NCI-H2196 treated with DMSO at 0.1 percent for 48 hours (cell line): Measurements from ENCODE around the gene WWC1.

Source experiments
- DNase-seq: peaks from one replicate; lab custom pipeline; 2025; ENCODE audit not compliant: unreplicated experiment; lab: John Stamatoyannopoulos, UW

WWC1 gene

GRCh38 chr5:168291342-168291963 is at the start of gene WWC1:
TSS of gene WWC1 (plus strand) at chr5:168291645. CDS start at chr5:168292153, 508 bp downstream.
- peak; percentile 83 for DNase-seq

DNA sequence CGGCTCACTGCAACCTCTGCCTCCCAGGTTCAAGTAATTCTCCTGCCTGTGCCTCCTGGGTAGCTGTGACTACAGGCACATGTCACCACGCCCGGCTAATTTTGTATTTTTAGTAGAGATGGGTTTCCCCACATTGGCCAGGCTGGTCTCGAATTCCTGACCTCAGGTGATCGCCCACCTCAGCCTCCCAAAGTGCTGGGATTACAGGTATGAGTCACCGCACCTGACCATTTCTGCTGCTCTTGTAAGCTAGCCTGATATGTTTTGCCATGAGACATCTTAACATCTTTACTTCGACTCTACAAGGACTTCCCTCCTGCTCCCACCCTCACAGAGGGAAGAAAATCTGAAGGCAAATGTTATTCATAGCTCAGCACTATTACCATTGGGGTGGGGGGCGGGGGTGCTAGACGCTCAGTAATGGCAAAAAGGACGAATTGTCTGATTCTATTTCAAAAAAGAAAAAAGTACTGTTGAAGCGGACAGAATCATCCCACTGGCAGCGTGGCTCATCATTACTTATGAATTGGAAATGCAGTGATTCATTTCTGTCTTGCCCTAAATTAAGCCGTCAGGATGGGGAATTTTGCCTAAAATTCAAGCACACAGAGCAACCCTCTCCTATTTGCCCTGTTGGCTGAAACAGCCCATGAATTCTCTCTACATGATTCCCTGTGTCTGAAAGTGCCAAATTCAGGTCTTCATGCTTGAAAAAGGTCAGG is 46.4 kb upstream of the WWC1 start:
- DNase-seq = no peak

GRCh38 chr5:168249923-168250322 is 41.5 kb upstream of the WWC1 start:
- DNase-seq = no peak

DNA sequence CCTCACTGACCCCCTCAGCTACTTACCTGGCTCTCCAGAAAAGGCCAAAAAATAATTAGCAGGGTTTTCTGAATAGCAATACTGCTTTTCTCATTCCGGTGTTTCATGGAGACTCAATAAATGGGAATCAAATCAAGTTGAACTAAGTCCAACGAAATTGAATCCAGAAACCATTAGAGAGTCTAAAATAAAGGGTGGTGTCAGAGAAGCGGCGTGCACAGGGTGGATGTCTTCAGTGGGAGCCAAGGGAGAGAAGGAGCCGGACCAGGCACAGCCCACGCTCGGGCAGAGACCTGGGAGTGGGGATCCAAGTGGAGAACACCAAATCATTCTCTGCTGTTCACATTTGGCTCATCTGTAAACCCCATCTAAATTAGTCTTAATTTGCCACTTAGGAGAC is 40.2 kb upstream of the WWC1 start:
- no peak for DNase-seq

- DNase-seq = no peak
These were observed 37.3 kb upstream of the WWC1 start for GRCh38 chr5:168254013-168254693.

- DNase-seq = no peak
These were observed 30.9 kb upstream of the WWC1 start for GRCh38 chr5:168260353-168261226.

DNA sequence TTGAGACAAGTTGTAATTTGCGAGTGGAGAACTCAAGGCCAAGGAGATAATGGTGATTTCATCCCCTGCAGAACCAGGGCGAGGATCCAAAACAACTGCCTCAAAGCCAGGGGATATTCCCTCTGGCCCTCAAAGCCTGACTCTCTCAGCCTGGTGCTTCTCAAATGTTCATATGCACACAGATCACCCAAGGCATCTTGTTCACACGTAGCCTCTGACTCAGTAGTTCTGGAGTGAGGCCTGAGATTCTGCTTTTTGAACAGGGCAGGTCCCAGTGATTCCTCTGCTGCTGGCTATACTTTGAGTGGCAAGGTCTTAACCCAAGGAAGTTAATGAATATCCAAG is 30.2 kb upstream of the WWC1 start:
- no peak for DNase-seq

DNA sequence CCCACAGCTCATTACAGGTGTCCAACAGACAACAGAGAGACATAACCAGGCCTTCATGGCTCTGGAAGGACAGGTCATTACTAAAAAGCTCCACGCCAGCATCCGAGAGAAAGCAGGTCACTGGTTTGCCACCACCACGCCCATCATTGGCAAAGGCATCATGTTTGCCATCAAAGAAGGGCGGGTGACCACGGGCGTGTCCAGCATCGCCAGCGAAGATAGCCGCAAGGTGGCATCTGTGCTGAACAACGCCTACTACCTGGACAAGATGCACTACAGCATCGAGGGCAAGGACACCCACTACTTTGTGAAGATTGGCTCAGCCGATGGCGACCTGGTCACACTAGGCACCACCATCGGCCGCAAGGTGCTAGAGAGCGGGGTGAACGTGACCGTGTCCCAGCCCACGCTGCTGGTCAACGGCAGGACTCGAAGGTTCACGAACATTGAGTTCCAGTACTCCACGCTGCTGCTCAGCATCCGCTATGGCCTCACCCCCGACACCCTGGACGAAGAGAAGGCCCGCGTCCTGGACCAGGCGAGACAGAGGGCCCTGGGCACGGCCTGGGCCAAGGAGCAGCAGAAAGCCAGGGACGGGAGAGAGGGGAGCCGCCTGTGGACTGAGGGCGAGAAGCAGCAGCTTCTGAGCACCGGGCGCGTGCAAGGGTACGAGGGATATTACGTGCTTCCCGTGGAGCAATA is 29.3 kb upstream of the WWC1 start:
- DNase-seq = no peak

- no peak for DNase-seq
These were observed 28.3 kb upstream of the WWC1 start for GRCh38 chr5:168263121-168263520.

- DNase-seq = no peak
These were observed 25.4 kb upstream of the WWC1 start for GRCh38 chr5:168266016-168266415.

DNA sequence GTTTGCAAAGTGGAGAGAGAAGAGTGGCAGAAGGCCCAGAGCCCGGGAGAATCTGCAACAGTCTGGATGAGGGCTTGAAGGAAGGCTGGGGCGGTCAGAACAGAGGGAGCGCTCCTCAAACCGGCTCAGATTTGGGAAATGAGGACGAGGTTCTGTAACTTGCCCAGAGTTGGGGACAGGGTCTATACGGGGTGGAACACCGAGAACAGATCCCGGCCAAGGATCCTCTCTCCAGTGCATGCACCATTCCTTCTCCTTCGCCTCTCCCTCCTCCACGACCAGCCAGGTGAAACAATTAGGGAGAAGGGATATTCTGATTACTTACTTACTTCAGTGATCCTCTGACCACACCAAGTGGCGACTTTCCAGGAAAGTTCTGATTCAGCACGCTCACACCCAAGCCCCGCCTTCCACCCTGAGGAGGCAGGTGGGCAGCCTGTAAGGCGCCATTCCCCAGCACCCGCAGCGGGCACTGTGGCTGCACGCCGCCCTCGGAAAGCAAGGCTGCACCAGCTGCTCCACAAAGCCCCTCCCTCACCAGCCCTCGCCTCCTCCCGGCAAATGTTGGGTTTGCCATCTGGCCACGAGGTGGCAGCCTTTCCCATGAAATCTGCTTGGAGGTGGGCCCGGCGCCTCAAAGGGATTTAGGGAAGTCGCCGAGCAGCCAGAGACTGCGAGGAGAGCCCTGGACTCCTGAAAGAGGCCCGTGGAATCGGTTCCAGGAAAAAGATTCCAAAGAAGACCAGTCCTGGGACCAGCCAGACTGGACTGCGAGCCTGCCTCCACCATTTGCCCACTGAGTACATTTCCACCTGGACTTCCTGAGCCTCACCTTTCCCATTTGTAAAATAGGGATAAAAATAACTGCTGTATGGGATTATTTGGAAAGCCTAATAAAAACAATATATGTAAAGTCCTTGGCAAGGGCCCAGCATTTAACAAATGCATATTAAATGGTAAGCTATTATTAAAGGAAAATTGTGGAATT is 22.2 kb upstream of the WWC1 start:
- peak; percentile 89 for DNase-seq

DNA sequence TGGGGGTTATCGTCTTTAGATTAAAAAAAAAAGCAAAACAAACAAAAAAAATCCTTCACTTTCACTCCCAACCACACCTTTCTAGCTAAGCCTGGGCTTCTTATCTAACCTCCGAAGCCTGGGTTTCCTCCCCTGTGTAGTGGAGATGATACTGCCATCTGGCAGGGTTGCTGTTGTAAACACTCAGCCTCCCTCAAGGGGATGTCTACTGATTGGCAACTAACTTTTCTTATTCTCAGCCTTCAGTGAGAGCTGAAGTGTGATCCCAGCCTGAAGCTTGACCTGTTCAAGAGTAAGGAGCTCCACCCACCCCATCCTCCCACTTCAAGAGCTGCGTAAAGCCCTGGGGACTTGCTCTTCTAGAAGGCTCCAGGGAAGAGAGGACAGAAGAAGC is 21.5 kb upstream of the WWC1 start:
- DNase-seq = no peak

GRCh38 chr5:168270476-168270875 is 21.0 kb upstream of the WWC1 start:
- no peak for DNase-seq

DNA sequence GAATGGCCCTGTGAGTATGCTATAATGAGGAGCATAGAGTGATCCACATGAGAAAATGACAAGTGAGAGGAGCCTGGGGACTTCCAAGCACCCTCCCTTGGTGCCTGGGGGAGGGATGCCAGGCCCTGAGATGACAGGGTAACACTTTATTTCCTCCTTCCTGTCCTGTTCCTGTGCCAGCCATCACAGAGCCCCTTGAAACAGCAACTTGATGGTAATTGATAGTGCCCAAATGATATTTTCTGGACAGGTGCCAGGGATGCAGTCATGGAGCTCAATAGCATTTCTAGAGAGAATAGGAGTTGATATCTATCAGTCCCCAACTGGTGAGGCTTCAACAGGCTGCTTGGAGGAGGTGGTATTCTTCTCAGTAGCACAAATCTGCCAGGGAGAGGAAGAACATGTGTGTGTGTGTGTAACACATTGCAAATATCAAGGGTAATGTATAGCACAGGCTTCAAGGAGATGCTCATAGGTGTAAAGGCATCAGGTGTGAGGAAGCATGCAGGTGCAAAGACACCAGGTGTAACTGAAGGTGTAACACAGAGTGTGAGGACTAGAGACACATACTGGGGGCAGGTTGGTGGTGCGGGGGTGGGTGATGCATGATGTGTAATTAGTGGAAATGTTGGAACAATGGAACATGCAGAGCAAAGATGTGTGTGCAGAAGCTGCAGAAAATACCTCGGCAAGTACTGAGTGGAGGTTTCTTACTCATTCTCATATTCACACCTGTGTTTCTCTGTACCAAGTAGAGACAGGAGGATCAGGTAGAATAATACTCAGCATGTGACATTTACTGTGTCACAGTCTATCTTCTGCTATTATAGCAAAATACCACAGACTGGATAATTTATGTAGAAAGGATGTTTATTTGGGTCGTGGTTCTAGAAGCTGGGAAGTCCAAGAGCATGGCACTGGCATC is 18.1 kb upstream of the WWC1 start:
- no peak for DNase-seq

DNA sequence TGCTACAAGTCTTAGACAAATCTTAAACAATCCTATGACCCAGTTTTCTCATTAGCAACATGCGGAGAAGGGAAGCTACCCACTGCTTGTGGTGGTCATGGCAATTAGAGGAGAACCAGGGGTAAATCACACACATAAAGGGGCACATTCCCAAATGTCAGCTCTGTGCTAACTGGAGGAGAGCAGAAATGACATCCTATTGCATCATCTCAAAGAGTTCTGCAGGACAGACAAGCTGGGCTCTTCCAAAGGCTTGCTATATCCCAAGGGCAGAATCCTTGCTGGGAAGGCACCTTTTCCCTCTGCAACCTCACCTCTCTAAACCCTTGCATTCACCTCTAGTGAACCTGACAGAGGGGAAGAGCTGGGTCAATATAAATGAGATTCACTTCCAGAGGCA is 17.0 kb upstream of the WWC1 start:
- DNase-seq = no peak

DNA sequence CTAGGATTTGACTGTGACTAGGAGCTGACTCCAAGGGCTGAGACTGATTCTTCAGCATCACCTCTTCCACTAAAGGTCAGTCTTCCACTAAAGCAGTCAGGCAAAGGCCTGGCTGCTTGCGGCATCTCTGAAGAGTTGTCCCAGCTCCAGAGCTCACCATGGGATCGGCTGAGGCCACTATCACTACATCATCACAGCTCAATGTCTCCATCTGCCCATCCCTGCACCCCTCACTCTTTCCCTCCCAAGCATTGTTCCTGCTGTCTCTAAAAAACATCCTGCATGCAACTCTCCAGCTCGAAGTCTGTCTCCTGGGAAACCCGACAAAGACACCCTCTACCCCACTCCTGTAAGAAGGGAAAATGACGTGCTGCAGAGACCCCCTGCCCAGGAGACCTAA is 15.5 kb upstream of the WWC1 start:
- DNase-seq = no peak

DNA sequence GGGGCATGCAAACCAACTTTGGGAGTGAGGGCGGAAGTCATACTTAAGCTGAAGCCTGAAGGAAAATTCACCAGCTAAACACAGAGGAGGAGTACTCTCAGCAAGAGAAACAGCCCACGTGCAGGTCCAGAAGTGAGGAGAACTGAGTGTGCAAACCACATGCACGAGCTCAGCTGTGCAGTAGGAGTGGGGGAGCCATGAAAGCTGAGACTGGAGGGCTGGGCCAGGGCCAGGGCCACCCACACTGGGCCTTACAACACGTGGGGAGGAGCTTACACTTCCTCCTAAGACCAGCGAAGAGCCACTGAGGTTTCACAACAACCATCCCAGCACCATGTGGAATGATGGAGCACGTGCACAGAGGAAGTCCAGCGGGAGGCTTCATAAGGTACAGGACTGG is 9.3 kb upstream of the WWC1 start:
- DNase-seq = no peak

- DNase-seq = no peak
These were observed 6.6 kb upstream of the WWC1 start for GRCh38 chr5:168284809-168285208.

DNA sequence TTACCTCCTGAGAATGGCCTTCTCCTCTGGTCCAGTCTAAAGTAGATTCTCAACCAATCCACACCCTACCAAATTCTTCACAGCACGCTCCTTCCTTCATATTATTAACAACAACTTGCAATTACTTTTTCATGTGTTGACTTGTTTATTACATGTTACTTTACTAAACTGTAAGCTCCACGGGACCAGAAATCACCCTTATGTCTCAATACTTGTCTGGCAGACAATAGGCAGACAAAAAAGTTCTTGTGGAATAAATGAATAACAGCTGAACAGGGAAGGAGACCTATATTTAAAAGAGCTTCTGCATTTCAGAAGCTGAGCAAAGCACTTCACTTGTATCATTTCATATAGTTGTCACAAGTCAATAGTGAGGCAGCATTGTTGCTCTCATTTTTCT is 5.7 kb upstream of the WWC1 start:
- DNase-seq = no peak
